Trophoblast cell (in vitro differentiated cells and primary cell): ENCODE results near the gene TMEM250.

Experiments used
- DNase-seq, 2 donors: peaks; one replicate each; pipeline ENCODE4 v3.0.0-alpha.2; 2016
- H2AFZ ChIP-seq: 2 replicates; pipeline ENCODE4 v1.6.1; 2013; ENCODE audit warnings: low read length, moderate library complexity, mild to moderate bottlenecking; ENCODE audit not compliant: insufficient read depth, poor library complexity
- H2AK5ac ChIP-seq: 2 replicates; pipeline ENCODE4 v1.6.1; 2013; ENCODE audit warnings: mild to moderate bottlenecking, low read length
- H2BK120ac ChIP-seq: 2 replicates; pipeline ENCODE4 v1.6.1; 2013; ENCODE audit warnings: low read length, mild to moderate bottlenecking, moderate library complexity; ENCODE audit not compliant: insufficient read depth, poor library complexity
- H2BK12ac ChIP-seq: 2 replicates; pipeline ENCODE4 v1.6.1; 2013; ENCODE audit warnings: mild to moderate bottlenecking, low read length, moderate library complexity
- H2BK5ac ChIP-seq: 2 replicates; pipeline ENCODE4 v1.6.1; 2013; ENCODE audit warnings: low read length, low read depth, moderate library complexity, mild to moderate bottlenecking; ENCODE audit not compliant: poor library complexity
- H3K14ac ChIP-seq: 2 replicates; pipeline ENCODE4 v1.6.1; 2013; ENCODE audit warnings: mild to moderate bottlenecking, low read length
- H3K18ac ChIP-seq: 2 replicates; pipeline ENCODE4 v1.6.1; 2013; ENCODE audit warnings: mild to moderate bottlenecking, low read length
- H3K23ac ChIP-seq: 2 replicates; pipeline ENCODE4 v1.6.1; 2013; ENCODE audit warnings: low read length
- H3K27ac ChIP-seq: 2 replicates; pipeline ENCODE4 v1.5.1; 2013; ENCODE audit warnings: low read depth, mild to moderate bottlenecking, inconsistent platforms, low read length, moderate library complexity
- H3K27me3 ChIP-seq: 2 replicates; pipeline ENCODE4 v1.6.1; 2013; ENCODE audit warnings: inconsistent platforms, mild to moderate bottlenecking, low read length, moderate library complexity; ENCODE audit not compliant: insufficient read depth
- H3K36me3 ChIP-seq, 2 experiments: 1 replicate in 1 of 2; 2 replicates in 1 of 2; pipeline ENCODE4 v1.6.1; 2013; ENCODE audit warnings: low read length in 2 of 2, mild to moderate bottlenecking in 2 of 2, moderate library complexity in 1 of 2; ENCODE audit not compliant: insufficient read depth in 2 of 2, control insufficient read depth in 1 of 2
- H3K4ac ChIP-seq: 2 replicates; pipeline ENCODE4 v1.6.1; 2013; ENCODE audit warnings: low read depth, mild to moderate bottlenecking, low read length, moderate library complexity
- H3K4me1 ChIP-seq, 2 experiments: 1 replicate in 1 of 2; 2 replicates in 1 of 2; pipeline ENCODE4 v1.6.1; 2013; ENCODE audit warnings: low read length in 2 of 2, mild to moderate bottlenecking in 2 of 2, moderate library complexity in 1 of 2; ENCODE audit not compliant: insufficient read depth in 2 of 2, control insufficient read depth in 1 of 2
- H3K4me2 ChIP-seq: 2 replicates; pipeline ENCODE4 v1.6.1; 2013; ENCODE audit warnings: inconsistent platforms, mild to moderate bottlenecking, low read length, moderate library complexity
- H3K4me3 ChIP-seq: 2 replicates; pipeline ENCODE4 v1.5.1; 2013; ENCODE audit warnings: mild to moderate bottlenecking, low read depth, low read length, inconsistent platforms
- H3K79me1 ChIP-seq: one replicate; pipeline ENCODE4 v1.6.1; 2013; ENCODE audit warnings: low read length
- H3K79me2 ChIP-seq: 2 replicates; pipeline ENCODE4 v1.6.1; 2013; ENCODE audit warnings: low read length, mild to moderate bottlenecking; ENCODE audit not compliant: control insufficient read depth, insufficient read depth, poor library complexity
- H3K9ac ChIP-seq: 2 replicates; pipeline ENCODE4 v1.6.1; 2013; ENCODE audit warnings: mild to moderate bottlenecking, low read length
- H3K9me3 ChIP-seq: 2 replicates; pipeline ENCODE4 v1.6.1; 2013; ENCODE audit warnings: low read depth, mild to moderate bottlenecking, control low read depth, inconsistent platforms, low read length; ENCODE audit not compliant: insufficient read depth
- H4K12ac ChIP-seq: 2 replicates; pipeline ENCODE4 v1.6.1; 2013; ENCODE audit warnings: low read depth, mild to moderate bottlenecking, low read length, moderate library complexity
- H4K8ac ChIP-seq: 2 replicates; pipeline ENCODE4 v1.6.1; 2013; ENCODE audit warnings: low read depth, mild to moderate bottlenecking, low read length, moderate library complexity
- H4K91ac ChIP-seq: one replicate; pipeline ENCODE4 v1.6.1; 2013; ENCODE audit warnings: low read depth, mild to moderate bottlenecking, low read length, moderate library complexity
- WGBS: extraction: QIAGEN DNeasy Blood & Tissue Kit; methylation state at CpG from one replicate; pipeline ENCODE4 v1.1.7; 2013; ENCODE audit warnings: missing lambda C conversion rate; ENCODE audit not compliant: insufficient read length, insufficient coverage; ENCODE audit errors: extremely low coverage; 5-methylcytosine and 5-hydroxymethylcytosine counted together

Gene TMEM250

DNA sequence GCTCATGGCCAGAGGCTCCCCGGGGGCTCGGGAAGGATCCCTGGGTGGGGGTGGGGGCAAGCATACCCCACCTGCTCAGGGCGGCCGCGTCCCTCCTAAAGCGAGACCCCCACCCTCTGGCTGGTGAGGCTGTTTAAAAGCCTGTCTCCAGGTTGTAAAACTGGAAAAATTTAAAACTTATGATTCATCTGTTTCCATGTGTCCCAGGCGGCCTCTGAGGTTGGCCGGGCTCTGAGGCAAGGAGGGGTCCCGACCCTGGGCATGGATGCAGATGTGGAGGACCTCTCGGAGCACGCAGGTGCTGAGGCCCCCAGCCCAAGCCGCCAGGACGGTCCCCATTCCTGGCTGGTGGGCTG, 24.2 kb upstream of the TMEM250 start:
- Histone ChIP-seq H2BK5ac (no peak overlapping the region), H3K9me3 (peaks cover 3% of the 10 kb centered on the region), H2BK12ac (no peak overlapping the region), H4K12ac (no peak overlapping the region), H3K4ac (no peak overlapping the region), H3K79me2 (no peaks in the 10 kb centered on the region), H3K27me3 (no peaks in the 10 kb centered on the region), H2AK5ac (no peak overlapping the region), H3K79me1 (no peaks in the 10 kb centered on the region), H3K36me3 (no peaks in the 10 kb centered on the region), H2AFZ (no peak overlapping the region), H3K14ac (no peak overlapping the region), H3K4me2 (no peak overlapping the region), H3K18ac (no peak overlapping the region), H3K4me1 (no peaks in the 10 kb centered on the region), H2BK120ac (no peak overlapping the region), H3K27ac (no peak overlapping the region), H3K23ac (no peak overlapping the region), H3K9ac (no peak overlapping the region), H4K91ac (no peak overlapping the region), H3K4me3 (no peak overlapping the region), H4K8ac (no peak overlapping the region)
- no CpG with 5 or more reads among the region's 13 CpGs for WGBS
- DNase-seq, result no peak

DNA sequence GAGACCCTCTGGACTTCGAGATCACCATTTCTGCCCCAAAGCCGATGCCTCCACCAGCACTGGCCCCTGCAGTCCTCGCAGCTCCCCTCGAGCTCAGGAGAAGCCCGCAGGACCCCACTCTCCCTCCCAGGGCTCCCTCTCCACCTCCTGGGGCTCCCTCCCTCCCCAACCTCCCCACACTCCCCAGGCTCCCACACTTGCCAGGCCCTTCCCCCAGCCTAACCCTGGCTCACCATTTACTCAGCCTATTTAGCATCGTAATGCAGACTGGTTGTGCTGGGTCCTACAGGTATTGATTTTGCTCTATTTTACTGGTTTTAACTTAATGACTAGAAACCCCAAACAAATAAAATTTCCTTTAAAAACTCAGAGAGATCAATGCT, 23.7 kb upstream of the TMEM250 start:
- H3K23ac ChIP-seq, result no peak overlapping the region
- H4K91ac ChIP-seq, result no peak overlapping the region
- no peak overlapping the region for H3K4ac ChIP-seq
- no peak overlapping the region for H3K18ac ChIP-seq
- H2BK12ac ChIP-seq, result no peak overlapping the region
- no CpG with 5 or more reads among the region's 6 CpGs for WGBS
- no peak overlapping the region for H2BK120ac ChIP-seq
- H3K9ac ChIP-seq, result no peak overlapping the region
- no peak overlapping the region for H3K4me3 ChIP-seq
- H4K8ac ChIP-seq, result no peak overlapping the region
- H2AFZ ChIP-seq, result no peak overlapping the region
- H2BK5ac ChIP-seq, result no peak overlapping the region
- no peak overlapping the region for H2AK5ac ChIP-seq
- no peak overlapping the region for H4K12ac ChIP-seq
- no peaks in the 10 kb centered on the region for H3K79me2 ChIP-seq
- no peak overlapping the region for H3K27ac ChIP-seq
- H3K27me3 ChIP-seq, result no peaks in the 10 kb centered on the region
- no peaks in the 10 kb centered on the region for H3K79me1 ChIP-seq
- H3K4me1 ChIP-seq, result no peaks in the 10 kb centered on the region
- peaks cover 3% of the 10 kb centered on the region for H3K9me3 ChIP-seq
- no peak overlapping the region for H3K14ac ChIP-seq
- H3K36me3 ChIP-seq, result no peaks in the 10 kb centered on the region
- no peak overlapping the region for H3K4me2 ChIP-seq
- no peak for DNase-seq

DNA sequence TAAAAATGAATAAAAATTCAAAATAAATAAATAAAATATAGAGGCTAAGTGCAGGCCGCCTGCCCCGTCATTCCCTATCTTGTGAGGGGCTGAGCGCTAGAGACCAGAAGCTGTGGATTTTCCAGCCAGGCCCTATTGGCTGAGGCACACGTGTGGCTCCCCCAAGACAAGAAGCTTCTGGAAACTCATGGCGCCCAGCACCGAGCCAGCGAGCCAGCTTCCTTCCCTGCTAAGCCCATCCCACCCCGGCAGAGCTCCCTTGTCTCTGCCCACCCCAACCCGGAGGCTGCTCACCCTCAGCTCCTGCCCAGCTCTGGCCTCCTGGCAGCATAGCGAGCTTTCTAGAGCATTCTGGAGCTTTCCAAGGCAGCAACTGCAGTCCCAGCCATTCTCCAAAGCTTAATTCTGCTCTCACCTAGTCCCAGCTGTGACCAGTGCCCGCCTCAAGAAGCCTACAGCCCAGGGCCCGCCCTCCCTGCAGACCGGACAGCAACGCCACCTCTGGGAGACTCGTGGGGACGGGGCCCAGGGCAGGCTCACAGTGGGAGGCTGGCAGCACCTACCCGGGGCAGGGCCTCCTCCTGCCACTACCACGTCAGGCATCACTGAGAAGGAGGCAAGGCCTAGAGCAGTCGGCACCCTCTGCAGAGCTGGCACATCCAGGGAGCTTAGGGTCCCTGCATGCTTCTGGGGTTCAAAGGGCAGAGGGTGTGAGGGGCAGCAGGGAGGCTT, 23.2 kb upstream of the TMEM250 start:
- Histone ChIP-seq H3K4me3 (no peak overlapping the region), H2AFZ (no peak overlapping the region), H4K8ac (no peak overlapping the region), H2AK5ac (no peak overlapping the region), H2BK120ac (no peak overlapping the region), H3K79me2 (no peaks in the 10 kb centered on the region), H4K91ac (no peak overlapping the region), H3K79me1 (no peaks in the 10 kb centered on the region), H3K27ac (no peak overlapping the region), H3K9me3 (peaks cover 6% of the 10 kb centered on the region), H3K4ac (no peak overlapping the region), H3K4me2 (no peak overlapping the region), H2BK12ac (no peak overlapping the region), H3K4me1 (no peaks in the 10 kb centered on the region), H2BK5ac (no peak overlapping the region), H3K23ac (no peak overlapping the region), H4K12ac (no peak overlapping the region), H3K9ac (no peak overlapping the region), H3K36me3 (no peaks in the 10 kb centered on the region), H3K27me3 (no peaks in the 10 kb centered on the region), H3K14ac (no peak overlapping the region), H3K18ac (no peak overlapping the region)
- no CpG with 5 or more reads among the region's 19 CpGs for WGBS
- DNase-seq, result no peak

- Histone ChIP-seq H3K23ac (no peak overlapping the region), H3K4me2 (no peak overlapping the region), H2BK5ac (no peak overlapping the region), H3K79me1 (no peaks in the 10 kb centered on the region), H4K91ac (no peak overlapping the region), H3K4ac (no peak overlapping the region), H3K27me3 (no peaks in the 10 kb centered on the region), H3K27ac (no peak overlapping the region), H3K79me2 (no peaks in the 10 kb centered on the region), H3K14ac (no peak overlapping the region), H2BK12ac (no peak overlapping the region), H3K18ac (no peak overlapping the region), H4K12ac (no peak overlapping the region), H2BK120ac (no peak overlapping the region), H3K4me1 (no peaks in the 10 kb centered on the region), H3K4me3 (no peak overlapping the region), H3K9me3 (peaks cover 3% of the 10 kb centered on the region), H2AK5ac (no peak overlapping the region), H4K8ac (no peak overlapping the region), H2AFZ (no peak overlapping the region), H3K36me3 (no peaks in the 10 kb centered on the region), H3K9ac (no peak overlapping the region)
- no CpG with 5 or more reads among the region's 14 CpGs for WGBS
- no peak for DNase-seq
Measured at GRCh38 chr9:136140966-136141365, 22.3 kb upstream of the TMEM250 start.
